HG03565 (cell line): ENCODE results near the gene KRT17.
"Not testable (repeated sequence)": the region's sequence is repeated elsewhere in the genome, so short reads cannot be mapped to it uniquely, and the experiment has no call there.

ENCODE experiments used
- ATAC-seq: cut with Tn5 transposase; IDR thresholded peaks from one replicate; pipeline ENCODE4 v1.9.1; 2021; ENCODE audit warnings: mild to moderate bottlenecking, moderate library complexity; ENCODE audit not compliant: unreplicated experiment

KRT17 gene

GRCh38 chr17:41600318-41600717, 24.1 kb downstream of the KRT17 start:
- no peak for ATAC-seq

DNA sequence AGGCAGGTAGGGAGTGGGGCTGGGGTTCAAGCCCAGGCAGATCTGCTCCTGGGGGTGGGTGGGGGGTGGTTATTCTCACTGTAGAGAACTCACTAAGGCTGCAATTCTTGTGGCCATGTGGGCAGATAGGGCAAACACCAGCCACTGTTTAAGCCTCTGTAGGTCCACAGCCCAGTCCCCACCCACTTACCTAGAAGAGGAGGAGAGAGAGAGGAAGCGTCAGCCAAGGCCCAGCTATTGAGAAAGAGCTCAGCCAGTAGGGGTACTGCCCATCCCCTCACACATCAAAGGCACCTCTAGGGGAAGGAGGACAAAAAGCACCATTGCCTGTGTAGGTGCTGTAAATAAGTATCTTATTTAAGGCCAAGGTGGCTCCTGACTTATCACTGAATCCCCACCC, 24.7 kb downstream of the KRT17 start:
- no peak for ATAC-seq

DNA sequence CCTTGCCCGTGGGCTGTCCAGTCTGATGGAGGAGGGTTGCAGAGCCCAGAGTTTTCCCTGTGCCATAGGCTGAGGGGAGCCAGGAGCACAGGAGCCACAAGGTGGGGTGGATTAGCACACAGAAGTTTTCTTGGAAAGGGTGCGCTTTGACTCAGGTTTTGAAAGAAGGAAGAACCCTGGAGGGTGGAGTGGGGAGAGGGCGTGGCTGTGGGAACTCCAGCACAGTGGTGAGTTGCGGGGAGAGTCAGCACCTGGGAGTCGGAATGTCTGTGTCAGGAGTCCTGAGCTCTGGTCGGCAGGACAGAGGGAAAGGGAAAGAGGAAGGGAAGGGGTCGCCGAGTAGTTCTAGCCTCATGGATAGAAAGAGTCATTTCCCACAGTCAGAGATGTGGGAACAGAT, 28.8 kb downstream of the KRT17 start:
- no peak for ATAC-seq

GRCh38 chr17:41594363-41594915, 29.9 kb downstream of the KRT17 start:
- no peak for ATAC-seq

- ATAC-seq = no peak
Measured at GRCh38 chr17:41593306-41593981, 30.9 kb downstream of the KRT17 start.

DNA sequence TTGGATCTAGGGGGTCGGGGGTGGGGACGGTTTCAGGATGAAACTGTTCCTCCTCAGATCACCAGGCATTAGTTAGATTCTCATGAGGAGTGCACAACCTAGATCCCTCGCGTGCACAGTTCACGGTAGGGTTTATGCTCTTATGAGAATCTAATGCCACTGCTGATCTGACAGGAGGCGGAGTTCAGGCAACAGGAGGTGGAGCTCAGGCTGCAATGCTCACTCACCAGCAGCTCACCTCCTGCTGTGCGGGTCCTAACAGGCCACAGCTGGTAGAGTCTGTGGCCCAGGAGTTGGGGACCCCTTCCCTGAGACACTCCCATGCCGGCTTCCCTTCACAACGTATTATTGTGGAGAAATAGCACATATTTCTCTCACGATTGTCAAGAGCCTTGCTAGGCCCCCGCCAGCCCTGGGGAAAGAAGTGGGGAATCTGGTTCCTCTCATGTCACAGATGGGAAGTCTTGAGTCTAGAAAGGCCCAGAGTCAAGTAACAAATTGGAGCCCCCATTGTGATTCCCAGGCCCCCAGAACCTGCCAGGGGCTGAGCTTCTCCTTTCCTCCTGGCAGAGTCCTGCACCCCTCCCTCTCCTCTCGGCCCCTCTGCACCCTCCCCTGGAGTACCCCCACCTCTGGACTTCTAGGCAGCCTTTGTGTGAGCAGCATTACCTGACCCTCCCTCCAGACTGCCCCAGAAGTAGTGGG, 31.6 kb downstream of the KRT17 start:
- no peak for ATAC-seq

DNA sequence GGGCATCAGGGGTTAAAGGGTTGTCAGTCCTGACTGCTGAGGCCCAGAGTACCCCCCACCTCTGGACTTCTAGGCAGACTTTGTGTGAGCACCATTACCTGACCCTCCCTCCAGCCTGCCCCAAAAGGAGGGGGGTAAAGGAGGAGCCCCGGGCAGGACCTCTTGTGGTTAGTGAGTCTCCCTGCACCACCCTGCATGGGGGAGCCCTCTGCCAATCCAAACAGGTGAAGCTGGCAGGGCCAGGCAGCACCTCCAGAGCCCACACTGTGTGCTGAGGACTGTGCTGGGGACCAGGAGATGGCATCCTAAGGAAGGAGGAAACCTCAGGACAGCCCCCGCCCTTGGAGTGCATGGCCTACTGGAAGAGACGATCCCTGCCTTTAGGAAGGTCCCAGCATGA, 35.1 kb downstream of the KRT17 start:
- no peak for ATAC-seq

DNA sequence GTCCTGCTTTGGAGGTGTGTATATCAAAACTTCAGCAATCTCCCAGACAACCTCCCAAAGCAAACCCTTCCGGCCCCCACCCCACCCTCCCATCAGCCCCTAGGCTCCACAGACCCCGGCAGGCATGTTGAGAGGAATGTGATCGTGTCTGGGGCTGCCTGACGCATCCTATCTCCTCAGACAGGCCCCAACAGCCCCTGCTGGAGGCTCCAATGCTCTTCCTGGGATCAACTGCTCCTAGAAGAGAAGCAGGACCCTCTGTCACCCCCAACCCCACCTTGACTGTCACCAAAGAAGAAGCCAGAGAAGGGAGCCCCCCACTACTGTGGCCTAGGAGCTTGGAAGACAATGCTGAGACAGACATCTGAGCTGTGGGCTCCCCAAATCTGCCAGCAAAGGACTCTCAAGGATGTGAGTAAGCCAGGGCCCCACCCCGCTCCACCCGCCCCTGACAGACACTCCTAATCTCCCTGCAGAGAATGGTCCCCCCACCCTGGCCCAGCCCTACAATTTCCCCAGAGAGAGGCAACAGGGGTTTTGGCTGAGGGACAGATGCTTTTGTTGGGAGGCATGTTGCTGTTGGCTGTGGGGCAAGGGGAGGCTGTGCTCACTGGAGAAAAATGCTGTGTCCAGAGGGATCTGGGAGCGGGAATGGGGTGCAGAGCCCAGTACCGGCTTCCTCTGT, 36.1 kb downstream of the KRT17 start:
- no peak for ATAC-seq

DNA sequence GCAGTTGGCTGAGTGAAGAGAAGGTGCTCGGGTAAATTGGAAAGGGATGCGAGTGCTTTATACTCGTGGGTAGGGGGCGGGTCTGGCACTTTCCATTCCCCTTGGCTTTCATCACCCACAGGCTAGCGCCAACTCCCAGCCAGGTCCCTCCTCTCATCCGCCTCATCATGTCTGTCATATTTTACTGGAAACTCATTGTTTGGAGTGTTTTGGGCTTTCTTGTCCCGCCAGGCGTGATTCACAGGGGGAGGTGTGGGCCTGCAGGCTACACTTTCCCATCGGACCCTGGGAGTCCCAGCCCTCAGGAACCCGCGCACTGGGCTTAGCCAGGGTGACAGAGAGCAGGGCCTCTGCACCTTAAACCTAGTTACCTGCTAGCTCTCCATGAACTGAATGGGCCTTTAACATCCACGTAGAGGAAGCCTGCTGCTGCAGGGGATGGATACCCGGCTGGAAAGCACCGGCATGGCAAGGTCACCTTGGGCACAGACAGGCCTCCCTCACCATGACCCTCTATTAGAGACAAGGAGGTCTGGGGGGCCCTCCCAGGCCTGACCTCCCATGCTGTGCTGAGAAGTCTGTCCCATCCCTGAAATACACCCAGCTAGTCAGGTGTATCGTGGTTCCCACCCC, 37.4 kb downstream of the KRT17 start, which contains the start of gene KRT14:
KRT14 (minus strand) TSS at position 33 of the 633 bp plus-strand sequence. CDS start 61 bp downstream, outside the sequence.
- ATAC-seq = no peak

DNA sequence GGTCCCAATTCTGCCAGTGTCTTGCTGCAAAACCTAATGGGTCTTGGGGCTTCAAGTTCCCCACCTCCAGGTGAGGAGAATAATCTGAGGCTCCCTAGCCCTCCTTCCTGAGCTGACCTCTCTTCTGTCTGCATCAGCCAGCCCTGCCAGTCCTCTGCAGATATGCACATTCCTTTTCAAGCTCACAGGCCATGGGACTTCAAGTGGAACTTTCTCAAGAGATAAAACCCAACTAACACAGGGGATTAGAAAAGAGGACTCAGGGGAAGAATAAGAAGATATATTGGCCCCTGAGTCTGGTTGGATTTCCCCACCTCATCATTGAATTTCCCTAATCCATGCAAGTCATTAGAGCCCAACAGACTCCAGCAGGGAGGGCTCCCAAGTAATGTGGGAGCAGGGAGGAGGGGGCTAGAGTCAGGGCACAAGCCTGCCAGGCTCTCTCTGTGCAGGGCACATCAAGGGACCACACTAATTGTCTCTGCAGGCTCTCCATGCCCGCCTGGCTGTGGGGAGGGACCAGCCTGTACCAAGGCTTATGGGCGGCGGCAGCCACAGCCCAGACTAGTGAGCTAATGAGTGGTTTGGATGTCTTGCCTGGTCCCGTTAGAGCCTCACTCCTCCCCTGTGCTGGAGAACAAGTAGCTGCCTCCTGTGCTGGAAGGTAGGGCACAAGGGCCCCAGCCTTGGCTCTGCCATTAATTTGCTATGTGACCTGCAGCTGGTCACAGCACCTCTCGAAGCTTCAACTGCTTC, 38.9 kb downstream of the KRT17 start:
- no peak for ATAC-seq

DNA sequence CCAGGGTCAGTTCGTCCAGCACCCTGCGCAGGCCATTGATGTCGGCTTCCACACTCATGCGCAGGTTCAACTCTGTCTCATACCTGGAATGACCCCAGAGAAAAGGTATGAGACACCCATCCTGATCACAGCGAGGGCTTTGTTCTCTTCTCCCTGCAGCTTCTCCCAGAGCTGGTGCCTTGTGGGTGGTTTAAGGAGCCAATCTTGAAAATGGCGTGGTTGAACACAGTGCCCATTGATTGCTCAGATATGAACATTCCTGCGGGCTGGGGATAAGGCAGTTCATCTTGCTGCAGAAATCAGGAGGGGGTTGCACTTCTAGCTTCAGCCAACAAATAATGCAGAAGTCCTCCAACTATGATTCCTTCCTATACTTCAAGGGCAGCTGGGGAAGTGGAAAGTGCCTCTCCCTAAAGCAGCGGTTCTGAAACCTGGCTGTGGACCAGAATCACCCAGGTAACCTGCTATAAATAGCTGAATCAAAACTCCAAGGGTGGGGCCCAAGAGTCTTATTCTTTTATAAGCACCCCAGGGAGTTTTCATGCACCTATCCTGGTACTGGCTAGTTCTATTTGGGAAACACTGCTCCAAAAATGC, 39.9 kb downstream of the KRT17 start:
- ATAC-seq = not testable (repeated sequence)

GRCh38 chr17:41583137-41584127, 40.9 kb downstream of the KRT17 start:
- ATAC-seq = no peak

- ATAC-seq = not testable (repeated sequence)
Measured at GRCh38 chr17:41582061-41582968, 42.1 kb downstream of the KRT17 start.

GRCh38 chr17:41581366-41582060, 42.9 kb downstream of the KRT17 start:
- no peak for ATAC-seq

GRCh38 chr17:41580687-41581365, 43.5 kb downstream of the KRT17 start:
- no peak for ATAC-seq

- no peak for ATAC-seq
Measured at GRCh38 chr17:41580244-41580575, 44.2 kb downstream of the KRT17 start.
